Vagina (tissue), 2 donors: ENCODE results near the gene NDST1. TPM values are rescaled to one million over a fixed set of nuclear protein-coding genes. Genes with fewer than 3 reads are reported as not detected.
A peak's percentile ranks its signal among the peaks of the same experiment; 100 is the strongest.

Experiments
- DNase-seq, 2 donors: peaks; one replicate each; pipeline ENCODE4 v3.0.0-alpha.2; 2017; ENCODE audit errors: extremely low spot score in 2 of 2
- H3K27ac ChIP-seq: fragments of 200-600 bp; sonication (generic); one replicate; pipeline ENCODE4 v1.5.1; 2019
- H3K27me3 ChIP-seq: fragments of 200-600 bp; sonication (generic); one replicate; pipeline ENCODE4 v1.5.1; 2019
- H3K36me3 ChIP-seq, 2 donors: fragments of 200-600 bp; sonication (generic); one replicate each; pipeline ENCODE4 v1.5.1; 2017 to 2019
- H3K4me1 ChIP-seq: fragments of 200-600 bp; sonication (generic); one replicate; pipeline ENCODE4 v1.5.1; 2019
- H3K4me3 ChIP-seq, 2 donors: fragments of 200-600 bp; sonication (generic); 1 replicate in 1 of 2; 2 replicates in 1 of 2; pipeline ENCODE4 v1.5.1; 2016 to 2019
- H3K9me3 ChIP-seq: fragments of 200-600 bp; sonication (generic); one replicate; pipeline ENCODE4 v1.5.1; 2019
- POLR2A ChIP-seq, 2 donors: fragments of 450-650 bp; IDR thresholded peaks; one replicate each; pipeline ENCODE4 v1.6.1; 2017; ENCODE audit warnings: antibody characterized with exemption in 2 of 2, mild to moderate bottlenecking in 2 of 2, moderate library complexity in 2 of 2
- POLR2AphosphoS5 ChIP-seq, 2 donors: sonication (generic); formaldehyde crosslinking; IDR thresholded peaks; one replicate each; pipeline ENCODE4 v1.9.0; 2017; ENCODE audit warnings: antibody characterized with exemption in 2 of 2, mild to moderate bottlenecking in 2 of 2, low read depth in 1 of 2; ENCODE audit not compliant: insufficient read depth in 1 of 2
- intact Hi-C: fragments of 100-400 bp; cut with DNase I; formaldehyde crosslinking; loops from one replicate; pipeline ENCODE4 v1.15.1; 2023
- total RNA-seq: library from RNA; depleted of rRNA; stranded (reverse); fragments of >200 nt; gene quantifications from one replicate; pipeline ENCODE4 v1.2.3, GENCODE V29; 2016
- TF ChIP-seq, protein P1 (sequence below), 3 experiments: fragments of 450-650 bp in 2 of 3; fragments of 200-600 bp in 1 of 3; sonication (generic) in 1 of 3; IDR thresholded peaks; one replicate each; pipeline ENCODE4 v1.5.1; 2017 to 2019; ENCODE audit warnings: antibody characterized with exemption in 3 of 3, mild to moderate bottlenecking in 2 of 3, moderate library complexity in 2 of 3

Gene NDST1
- total RNA-seq, 1 donor from 2014 or later = 73.9 TPM

DNA sequence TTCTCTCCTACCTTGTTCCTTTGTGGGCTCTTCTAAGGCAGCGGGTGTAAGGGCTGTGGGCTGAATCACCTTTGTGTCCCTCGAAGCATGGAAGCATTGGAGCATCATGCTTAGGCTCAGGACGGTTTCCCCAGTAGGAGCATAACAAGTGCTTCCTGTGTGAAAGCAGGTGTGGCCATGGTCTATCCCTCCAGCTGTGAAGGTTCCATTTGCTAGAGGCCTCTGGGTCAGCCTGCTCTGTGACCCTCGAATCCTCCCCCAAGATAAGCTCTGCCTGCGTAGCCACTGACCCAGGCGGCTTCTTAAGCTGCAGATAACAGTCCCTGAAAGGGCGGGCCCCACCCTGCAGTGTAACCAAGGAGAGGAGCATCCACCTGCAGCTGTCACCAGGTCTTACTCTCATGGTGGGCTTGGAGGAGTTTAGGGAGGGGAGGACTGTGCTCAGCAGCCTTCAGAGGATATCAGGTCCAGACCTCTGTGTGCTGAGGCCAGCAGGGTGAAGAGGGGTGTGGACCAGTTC is 8.4 kb upstream of the NDST1 start:
- Histone ChIP-seq H3K4me3 (no peak overlapping the region), H3K27me3 (no peaks in the 10 kb centered on the region), H3K9me3 (no peaks in the 10 kb centered on the region), H3K27ac (no peak overlapping the region), H3K4me1 (peaks cover 91% of the 10 kb centered on the region), H3K36me3 (no peaks in the 10 kb centered on the region)
- intact Hi-C loops = no loop called here
- DNase-seq = no peak
- TF ChIP-seq POLR2A (IDR thresholded peaks at IDR 0.05) = no peak
- no peak for TF ChIP-seq POLR2AphosphoS5 (IDR thresholded peaks at IDR 0.05; ENCODE audit: insufficient read depth in 1 of 2, low read depth in 1 of 2)
- TF ChIP-seq, protein P1, sequence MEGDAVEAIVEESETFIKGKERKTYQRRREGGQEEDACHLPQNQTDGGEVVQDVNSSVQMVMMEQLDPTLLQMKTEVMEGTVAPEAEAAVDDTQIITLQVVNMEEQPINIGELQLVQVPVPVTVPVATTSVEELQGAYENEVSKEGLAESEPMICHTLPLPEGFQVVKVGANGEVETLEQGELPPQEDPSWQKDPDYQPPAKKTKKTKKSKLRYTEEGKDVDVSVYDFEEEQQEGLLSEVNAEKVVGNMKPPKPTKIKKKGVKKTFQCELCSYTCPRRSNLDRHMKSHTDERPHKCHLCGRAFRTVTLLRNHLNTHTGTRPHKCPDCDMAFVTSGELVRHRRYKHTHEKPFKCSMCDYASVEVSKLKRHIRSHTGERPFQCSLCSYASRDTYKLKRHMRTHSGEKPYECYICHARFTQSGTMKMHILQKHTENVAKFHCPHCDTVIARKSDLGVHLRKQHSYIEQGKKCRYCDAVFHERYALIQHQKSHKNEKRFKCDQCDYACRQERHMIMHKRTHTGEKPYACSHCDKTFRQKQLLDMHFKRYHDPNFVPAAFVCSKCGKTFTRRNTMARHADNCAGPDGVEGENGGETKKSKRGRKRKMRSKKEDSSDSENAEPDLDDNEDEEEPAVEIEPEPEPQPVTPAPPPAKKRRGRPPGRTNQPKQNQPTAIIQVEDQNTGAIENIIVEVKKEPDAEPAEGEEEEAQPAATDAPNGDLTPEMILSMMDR (IDR thresholded peaks at IDR 0.05) = no peak

- Histone ChIP-seq H3K4me1 (peaks cover 97% of the 10 kb centered on the region), H3K27ac (peak overlapping the region; percentile 72)
- TF ChIP-seq POLR2AphosphoS5 (IDR thresholded peaks at IDR 0.05; ENCODE audit: insufficient read depth in 1 of 2, low read depth in 1 of 2) = peak in 1 of 2 donors; percentile 28
- TF ChIP-seq, protein P1 (IDR thresholded peaks at IDR 0.05) = no peak
Measured at GRCh38 chr5:150500328-150500841, 7.5 kb upstream of the NDST1 start.

GRCh38 chr5:150500905-150501304 is 7.0 kb upstream of the NDST1 start:
- peak overlapping the region; percentile 72 for H3K27ac ChIP-seq
- no peak overlapping the region for H3K4me3 ChIP-seq
- no peaks in the 10 kb centered on the region for H3K9me3 ChIP-seq
- no peaks in the 10 kb centered on the region for H3K27me3 ChIP-seq
- TF ChIP-seq POLR2AphosphoS5 (IDR thresholded peaks at IDR 0.05; ENCODE audit: insufficient read depth in 1 of 2, low read depth in 1 of 2) (no peak), POLR2A (IDR thresholded peaks at IDR 0.05) (no peak)
- TF ChIP-seq, protein P1 (IDR thresholded peaks at IDR 0.05) = no peak
- H3K36me3 ChIP-seq = no peaks in the 10 kb centered on the region
- peaks cover 99% of the 10 kb centered on the region for H3K4me1 ChIP-seq
- intact Hi-C loops = no loop called here
- DNase-seq = no peak

More at GRCh38 chr5:150500328-150500841, 7.5 kb upstream of the NDST1 start:
- no peak for DNase-seq
- no peaks in the 10 kb centered on the region for H3K36me3 ChIP-seq
- no peaks in the 10 kb centered on the region for H3K27me3 ChIP-seq
- no peaks in the 10 kb centered on the region for H3K9me3 ChIP-seq
- intact Hi-C loops = no loop called here
- H3K4me3 ChIP-seq = no peak overlapping the region

GRCh38 chr5:150502106-150502505 is 5.8 kb upstream of the NDST1 start:
- Histone ChIP-seq H3K4me3 (no peak overlapping the region), H3K4me1 (peaks cover 99% of the 10 kb centered on the region), H3K27ac (peak overlapping the region; percentile 72), H3K27me3 (no peaks in the 10 kb centered on the region), H3K9me3 (no peaks in the 10 kb centered on the region), H3K36me3 (no peaks in the 10 kb centered on the region)
- no peak for DNase-seq
- no peak for TF ChIP-seq POLR2A (IDR thresholded peaks at IDR 0.05)
- TF ChIP-seq, protein P1 (IDR thresholded peaks at IDR 0.05) = no peak
- no peak for TF ChIP-seq POLR2AphosphoS5 (IDR thresholded peaks at IDR 0.05; ENCODE audit: insufficient read depth in 1 of 2, low read depth in 1 of 2)
- intact Hi-C loops = no loop called here

GRCh38 chr5:150502847-150503246 is 5.1 kb upstream of the NDST1 start:
- no peaks in the 10 kb centered on the region for H3K9me3 ChIP-seq
- intact Hi-C loops = no loop called here
- no peak overlapping the region for H3K4me3 ChIP-seq
- TF ChIP-seq POLR2A (IDR thresholded peaks at IDR 0.05) = no peak
- TF ChIP-seq, protein P1 (IDR thresholded peaks at IDR 0.05) = no peak
- no peak for TF ChIP-seq POLR2AphosphoS5 (IDR thresholded peaks at IDR 0.05; ENCODE audit: insufficient read depth in 1 of 2, low read depth in 1 of 2)
- no peaks in the 10 kb centered on the region for H3K27me3 ChIP-seq
- no peak for DNase-seq
- H3K27ac ChIP-seq = peak overlapping the region; percentile 72
- H3K36me3 ChIP-seq = no peaks in the 10 kb centered on the region
- H3K4me1 ChIP-seq = peaks cover 99% of the 10 kb centered on the region
